HepG2 (cell line): Measurements from ENCODE around the gene OVCA2. TPM values are rescaled to one million over a fixed set of nuclear protein-coding genes. Genes with fewer than 3 reads are reported as not detected.
A peak's percentile ranks its signal among the peaks of the same experiment; 100 is the strongest.

Experiments used
- HIVEP1 ChIP-seq: sonication (generic); formaldehyde crosslinking; IDR thresholded peaks from 2 replicates; pipeline ENCODE4 v1.4.0; 2020; ENCODE audit warnings: mild to moderate bottlenecking, missing genetic modification reagents
- MTA3 ChIP-seq: sonication (generic); formaldehyde crosslinking; IDR thresholded peaks from 2 replicates; pipeline ENCODE4 v1.4.0; 2020; ENCODE audit warnings: missing genetic modification reagents
- MXI1 ChIP-seq: IDR thresholded peaks from 3 replicates; pipeline ENCODE4 v1.6.1; 2012; ENCODE audit warnings: low read depth, low read length, inconsistent platforms, borderline replicate concordance
- NR3C1 ChIP-seq: sonication (generic); formaldehyde crosslinking; IDR thresholded peaks from 2 replicates; pipeline ENCODE4 v1.4.0; 2020; ENCODE audit warnings: missing genetic modification reagents
- PAX8 ChIP-seq: sonication (generic); formaldehyde crosslinking; IDR thresholded peaks from 2 replicates; pipeline ENCODE4 v1.8.0; 2022; ENCODE audit warnings: mild to moderate bottlenecking, missing genetic modification reagents, borderline replicate concordance
- PAXIP1 ChIP-seq: sonication (generic); formaldehyde crosslinking; conservative IDR thresholded peaks from 2 replicates; pipeline ENCODE4 v1.4.0; 2020; ENCODE audit warnings: mild to moderate bottlenecking, missing genetic modification reagents, moderate library complexity
- POLR2AphosphoS5 ChIP-seq: IDR thresholded peaks from 2 replicates; pipeline ENCODE4 v1.6.1; 2012; ENCODE audit warnings: low read depth, low read length
- SMAD1 ChIP-seq: sonication (generic); formaldehyde crosslinking; IDR thresholded peaks from 2 replicates; pipeline ENCODE4 v1.4.0; 2020; ENCODE audit warnings: missing genetic modification reagents, low read depth, mild to moderate bottlenecking, borderline replicate concordance
- ZBTB10 ChIP-seq: sonication (generic); formaldehyde crosslinking; IDR thresholded peaks from 2 replicates; pipeline ENCODE4 v1.4.0; 2020; ENCODE audit warnings: missing genetic modification reagents, borderline replicate concordance
- polyA plus RNA-seq, 8 experiments: library from polyadenylated mRNA; depleted of rRNA in 3 of 8; stranded (reverse) in 7 of 8; unstranded in 1 of 8; fragments of >200 nt; fragmentation: Illumina TruSeq in 4 of 8; extraction: Trizol in 4 of 8; gene quantifications; 2 replicates each; pipeline versions ENCODE4 v1.2.1 to v1.2.3, GENCODE V29; 2011 to 2016; ENCODE audit warnings: low read depth in 4 of 8, missing spikeins in 1 of 8, mixed read lengths in 1 of 8; ENCODE audit not compliant: insufficient read depth in 1 of 8
- total RNA-seq, 5 experiments: library from RNA; depleted of rRNA; stranded (reverse); fragments of >200 nt; fragmentation: Illumina TruSeq; extraction: Trizol; gene quantifications; 2 replicates each; pipeline ENCODE4 v1.2.3, GENCODE V29; 2016; ENCODE audit warnings: low read depth in 1 of 5
- TF ChIP-seq, protein P1 (sequence below): sonication (generic); formaldehyde crosslinking; conservative IDR thresholded peaks from 2 replicates; pipeline ENCODE4 v1.4.0; 2020; ENCODE audit warnings: missing genetic modification reagents
- TF ChIP-seq, protein P2 (sequence below): sonication (generic); formaldehyde crosslinking; IDR thresholded peaks from 2 replicates; pipeline ENCODE4 v1.4.0; 2020; ENCODE audit warnings: missing genetic modification reagents
- TF ChIP-seq, protein P3 (sequence below): sonication (generic); formaldehyde crosslinking; IDR thresholded peaks from 2 replicates; pipeline ENCODE4 v1.9.0; 2021; ENCODE audit warnings: missing genetic modification reagents, borderline replicate concordance

OVCA2 gene
- total and polyA plus RNA-seq, 2 of the 13 experiments (the other 11 are each of a cell fraction or from before 2014, with no cell fraction given) = 23.7 to 28.2 TPM

GRCh38 chr17:1997927-1998742 lies 43.7 kb upstream of the OVCA2 start (continued):
- TF ChIP-seq ZBTB10 (peak; percentile 89), SMAD1 (CRISPR knock-in tag) (no peak), POLR2AphosphoS5 (no peak), PAX8 (CRISPR knock-in tag) (no peak), PAXIP1 (CRISPR knock-in tag) (peak; percentile 82), MXI1 (0 out of 3 replicates have a peak, but pooled peaks have one; percentile 22), NR3C1 (CRISPR knock-in tag) (no peak), MTA3 (CRISPR knock-in tag) (no peak), HIVEP1 (CRISPR knock-in tag) (no peak)
- TF ChIP-seq, protein P1, sequence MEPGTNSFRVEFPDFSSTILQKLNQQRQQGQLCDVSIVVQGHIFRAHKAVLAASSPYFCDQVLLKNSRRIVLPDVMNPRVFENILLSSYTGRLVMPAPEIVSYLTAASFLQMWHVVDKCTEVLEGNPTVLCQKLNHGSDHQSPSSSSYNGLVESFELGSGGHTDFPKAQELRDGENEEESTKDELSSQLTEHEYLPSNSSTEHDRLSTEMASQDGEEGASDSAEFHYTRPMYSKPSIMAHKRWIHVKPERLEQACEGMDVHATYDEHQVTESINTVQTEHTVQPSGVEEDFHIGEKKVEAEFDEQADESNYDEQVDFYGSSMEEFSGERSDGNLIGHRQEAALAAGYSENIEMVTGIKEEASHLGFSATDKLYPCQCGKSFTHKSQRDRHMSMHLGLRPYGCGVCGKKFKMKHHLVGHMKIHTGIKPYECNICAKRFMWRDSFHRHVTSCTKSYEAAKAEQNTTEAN (CRISPR knock-in tag) = no peak
- TF ChIP-seq, protein P2, sequence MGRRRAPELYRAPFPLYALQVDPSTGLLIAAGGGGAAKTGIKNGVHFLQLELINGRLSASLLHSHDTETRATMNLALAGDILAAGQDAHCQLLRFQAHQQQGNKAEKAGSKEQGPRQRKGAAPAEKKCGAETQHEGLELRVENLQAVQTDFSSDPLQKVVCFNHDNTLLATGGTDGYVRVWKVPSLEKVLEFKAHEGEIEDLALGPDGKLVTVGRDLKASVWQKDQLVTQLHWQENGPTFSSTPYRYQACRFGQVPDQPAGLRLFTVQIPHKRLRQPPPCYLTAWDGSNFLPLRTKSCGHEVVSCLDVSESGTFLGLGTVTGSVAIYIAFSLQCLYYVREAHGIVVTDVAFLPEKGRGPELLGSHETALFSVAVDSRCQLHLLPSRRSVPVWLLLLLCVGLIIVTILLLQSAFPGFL (CRISPR knock-in tag) = no peak
- TF ChIP-seq, protein P3, sequence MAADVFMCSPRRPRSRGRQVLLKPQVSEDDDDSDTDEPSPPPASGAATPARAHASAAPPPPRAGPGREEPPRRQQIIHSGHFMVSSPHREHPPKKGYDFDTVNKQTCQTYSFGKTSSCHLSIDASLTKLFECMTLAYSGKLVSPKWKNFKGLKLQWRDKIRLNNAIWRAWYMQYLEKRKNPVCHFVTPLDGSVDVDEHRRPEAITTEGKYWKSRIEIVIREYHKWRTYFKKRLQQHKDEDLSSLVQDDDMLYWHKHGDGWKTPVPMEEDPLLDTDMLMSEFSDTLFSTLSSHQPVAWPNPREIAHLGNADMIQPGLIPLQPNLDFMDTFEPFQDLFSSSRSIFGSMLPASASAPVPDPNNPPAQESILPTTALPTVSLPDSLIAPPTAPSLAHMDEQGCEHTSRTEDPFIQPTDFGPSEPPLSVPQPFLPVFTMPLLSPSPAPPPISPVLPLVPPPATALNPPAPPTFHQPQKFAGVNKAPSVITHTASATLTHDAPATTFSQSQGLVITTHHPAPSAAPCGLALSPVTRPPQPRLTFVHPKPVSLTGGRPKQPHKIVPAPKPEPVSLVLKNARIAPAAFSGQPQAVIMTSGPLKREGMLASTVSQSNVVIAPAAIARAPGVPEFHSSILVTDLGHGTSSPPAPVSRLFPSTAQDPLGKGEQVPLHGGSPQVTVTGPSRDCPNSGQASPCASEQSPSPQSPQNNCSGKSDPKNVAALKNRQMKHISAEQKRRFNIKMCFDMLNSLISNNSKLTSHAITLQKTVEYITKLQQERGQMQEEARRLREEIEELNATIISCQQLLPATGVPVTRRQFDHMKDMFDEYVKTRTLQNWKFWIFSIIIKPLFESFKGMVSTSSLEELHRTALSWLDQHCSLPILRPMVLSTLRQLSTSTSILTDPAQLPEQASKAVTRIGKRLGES (CRISPR knock-in tag) = no peak
